ENCODE results near the gene ZNF627.
"Not testable (repeated sequence)": the region's sequence is repeated elsewhere in the genome, so short reads cannot be mapped to it uniquely, and the experiment has no call there.

ZNF627 gene

GRCh38 chr19:11576227-11576626 is 21.1 kb upstream of the ZNF627 start:
- DNase-seq: no peak

DNA sequence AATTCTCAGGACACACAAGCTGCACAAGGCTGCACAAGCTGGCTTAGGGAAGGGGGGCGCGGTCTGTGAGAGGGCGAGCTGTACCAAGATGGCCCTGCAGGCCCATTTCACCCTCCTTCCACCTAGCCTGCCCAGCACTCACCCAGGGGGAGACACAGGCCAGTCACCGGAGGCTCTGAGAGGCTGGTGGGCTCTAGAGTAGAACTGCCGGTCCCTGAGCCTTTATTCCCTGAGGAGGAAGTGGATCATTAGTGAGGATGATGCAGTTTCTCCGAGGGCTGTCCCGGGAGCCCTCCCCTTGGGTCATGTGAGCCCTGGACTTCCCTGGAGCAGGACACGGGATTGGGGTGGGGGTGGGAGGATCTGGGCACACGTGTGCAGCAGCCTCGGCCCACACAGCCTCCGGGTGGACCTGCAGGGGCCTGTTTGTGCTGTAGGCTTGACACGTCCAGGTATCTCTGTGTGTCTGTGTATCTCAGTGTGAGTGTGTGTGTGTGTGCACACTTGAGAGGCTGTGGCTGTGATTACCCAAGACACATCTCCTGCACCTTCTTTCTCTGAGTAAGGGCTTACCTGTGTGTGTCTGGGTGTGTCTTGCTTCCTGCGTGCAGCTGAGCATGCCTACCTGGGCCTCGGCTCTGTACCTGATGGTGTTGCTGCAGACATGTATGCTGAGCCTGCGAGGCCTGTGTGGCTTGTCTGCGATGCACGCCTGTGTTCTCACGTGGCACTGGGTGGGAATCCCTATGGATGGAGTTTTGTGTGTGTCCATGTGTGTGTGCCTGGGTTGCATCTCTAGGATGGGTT is 19.6 kb upstream of the ZNF627 start, which contains the start of gene ACP5:
TSS of gene ACP5 (minus strand) at position 195 of the 807 bp plus-strand sequence. CDS start 328 bp downstream, outside the sequence.
- DNase-seq: no peak

- DNase-seq: no peak
Observed at GRCh38 chr19:11578258-11579142, 18.8 kb upstream of the ZNF627 start.

- no peak for DNase-seq
Observed at GRCh38 chr19:11580116-11580515, 17.2 kb upstream of the ZNF627 start.

DNA sequence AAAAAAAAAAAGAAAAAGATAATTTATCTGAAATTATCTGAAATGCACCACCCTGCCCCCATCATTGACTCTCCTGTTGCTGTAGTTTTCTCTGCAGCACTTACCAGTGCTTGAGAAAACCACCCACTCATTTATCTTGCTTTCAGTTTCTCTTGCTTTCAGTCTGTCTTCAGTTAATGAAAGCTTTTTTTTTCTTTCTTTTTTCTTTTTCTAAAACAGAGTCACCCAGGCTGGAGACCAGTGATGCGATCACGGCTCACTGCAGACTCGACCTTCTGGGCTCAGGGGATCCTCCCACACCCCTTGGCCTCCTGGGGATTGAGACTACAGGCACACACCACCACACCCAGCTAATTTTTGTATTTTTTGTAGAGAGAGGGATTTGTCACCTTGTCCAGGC is 15.5 kb upstream of the ZNF627 start:
- DNase-seq: no peak

- no peak for DNase-seq
Observed at GRCh38 chr19:11586331-11586730, 11.0 kb upstream of the ZNF627 start.

GRCh38 chr19:11587302-11587974 is 9.8 kb upstream of the ZNF627 start:
- peak; percentile 44 for DNase-seq

DNA sequence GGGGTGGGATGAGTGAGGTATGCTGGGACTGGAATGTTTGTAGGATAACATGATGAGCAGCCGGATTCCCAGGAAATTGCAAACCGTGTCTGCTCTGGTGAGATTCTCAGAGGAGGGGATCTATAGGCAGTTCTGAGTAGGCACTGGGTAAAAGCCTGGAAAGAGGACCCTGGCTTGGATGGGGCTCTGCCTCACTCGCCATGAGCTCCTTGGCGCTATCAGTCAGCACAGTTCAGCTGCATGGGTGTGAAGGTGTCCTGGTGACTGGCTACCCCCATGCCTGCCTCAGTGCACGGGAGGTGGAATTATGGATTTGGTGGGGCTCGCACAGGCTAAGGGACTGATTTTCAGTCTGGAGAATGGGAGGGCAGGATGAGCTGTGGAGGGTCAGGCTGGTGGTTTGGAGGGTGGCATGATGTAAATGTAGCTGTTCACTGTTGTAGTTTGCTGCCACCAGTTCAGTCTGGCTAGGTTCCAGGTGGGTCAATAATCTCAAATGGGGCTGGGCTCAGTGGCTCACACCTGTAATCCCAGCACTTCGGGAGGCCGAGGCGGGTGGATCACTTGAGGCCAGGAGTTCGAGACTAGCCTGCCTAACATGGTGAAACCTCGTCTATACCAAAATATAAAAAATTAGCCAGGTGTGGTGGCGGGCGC is 9.2 kb upstream of the ZNF627 start:
- DNase-seq: no peak

DNA sequence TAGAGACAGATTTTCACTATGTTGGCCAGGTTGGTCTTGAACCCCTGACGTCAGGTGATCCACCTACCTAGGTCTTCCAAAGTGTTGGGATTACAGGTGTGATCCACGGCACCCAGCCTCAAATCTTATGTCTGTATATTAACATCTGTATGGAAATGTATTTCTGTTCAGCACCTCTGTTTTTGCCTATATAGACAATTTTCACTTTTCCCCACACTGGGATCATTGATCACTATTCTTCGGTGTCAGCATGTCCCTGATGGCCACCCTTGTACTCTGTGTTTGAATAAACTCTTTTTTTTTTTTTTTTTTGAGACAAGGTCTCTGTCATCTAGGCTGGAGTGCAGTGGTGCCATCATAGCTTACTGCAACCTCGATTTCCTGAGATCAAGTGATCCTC is 3.2 kb upstream of the ZNF627 start:
- no peak for DNase-seq

GRCh38 chr19:11596156-11596555 is 1.1 kb upstream of the ZNF627 start:
- no peak for DNase-seq

DNA sequence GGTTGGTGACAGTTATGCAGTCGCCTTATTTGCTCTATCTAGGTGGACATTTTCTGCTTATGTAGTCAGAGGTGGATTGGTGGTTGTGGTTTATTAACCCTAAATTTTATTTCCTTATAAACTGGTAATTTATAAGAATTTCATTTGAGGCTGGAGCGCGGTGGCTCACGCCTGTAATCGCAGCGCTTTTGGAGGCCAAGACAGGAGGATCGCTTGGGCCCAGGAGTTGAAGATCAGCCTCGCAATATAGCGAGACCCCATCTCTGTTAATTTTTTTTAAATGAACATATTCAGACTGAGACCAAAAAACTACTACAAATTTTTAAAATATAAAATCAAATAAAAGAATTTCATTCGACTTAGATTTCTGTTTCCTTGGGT is 810 bp downstream of the ZNF627 start:
- DNase-seq: no peak

DNA sequence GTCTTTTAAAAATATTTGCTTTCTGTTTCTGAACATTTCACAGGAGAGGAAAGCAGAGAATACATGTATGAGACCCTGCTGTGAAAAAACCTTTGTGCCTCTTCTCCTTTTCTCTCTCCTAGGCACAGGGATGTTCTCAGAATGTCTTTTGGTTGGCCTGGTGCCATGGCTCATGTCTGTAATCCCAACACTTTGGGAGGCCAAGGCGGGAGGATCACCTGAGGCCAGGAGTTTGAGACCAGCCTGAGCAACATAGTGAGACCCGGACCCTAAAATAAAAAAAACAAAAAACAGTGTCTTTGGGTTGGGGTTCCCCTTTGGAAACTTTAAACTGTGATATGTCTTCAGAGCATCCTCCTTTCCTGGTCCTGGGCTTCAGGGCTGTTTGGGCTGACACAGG is 1.5 kb downstream of the ZNF627 start:
- DNase-seq: no peak

DNA sequence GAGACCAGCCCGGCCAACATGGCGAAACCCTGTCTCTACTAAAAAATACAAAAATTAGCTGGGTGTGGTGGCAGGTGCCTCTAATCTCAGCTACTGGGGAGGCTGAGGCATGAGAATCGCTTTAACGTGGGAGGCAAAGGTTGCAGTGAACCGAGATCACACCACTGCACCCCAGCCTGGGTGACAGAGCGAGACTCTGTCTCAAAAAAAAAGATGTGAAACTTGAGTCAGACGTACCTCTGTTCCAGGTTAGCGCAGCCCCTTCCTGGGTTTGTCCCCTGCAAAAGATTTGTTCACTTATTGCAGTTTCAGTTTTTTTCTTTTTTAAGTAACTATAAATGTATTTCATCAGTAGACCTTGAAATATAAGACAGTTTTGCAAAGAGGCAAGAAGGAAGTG is 2.4 kb downstream of the ZNF627 start:
- not testable (repeated sequence) for DNase-seq

- no peak for DNase-seq
Observed at GRCh38 chr19:11606484-11606883, 9.2 kb downstream of the ZNF627 start.

- DNase-seq: no peak
Observed at GRCh38 chr19:11611730-11612129, 14.4 kb downstream of the ZNF627 start.

DNA sequence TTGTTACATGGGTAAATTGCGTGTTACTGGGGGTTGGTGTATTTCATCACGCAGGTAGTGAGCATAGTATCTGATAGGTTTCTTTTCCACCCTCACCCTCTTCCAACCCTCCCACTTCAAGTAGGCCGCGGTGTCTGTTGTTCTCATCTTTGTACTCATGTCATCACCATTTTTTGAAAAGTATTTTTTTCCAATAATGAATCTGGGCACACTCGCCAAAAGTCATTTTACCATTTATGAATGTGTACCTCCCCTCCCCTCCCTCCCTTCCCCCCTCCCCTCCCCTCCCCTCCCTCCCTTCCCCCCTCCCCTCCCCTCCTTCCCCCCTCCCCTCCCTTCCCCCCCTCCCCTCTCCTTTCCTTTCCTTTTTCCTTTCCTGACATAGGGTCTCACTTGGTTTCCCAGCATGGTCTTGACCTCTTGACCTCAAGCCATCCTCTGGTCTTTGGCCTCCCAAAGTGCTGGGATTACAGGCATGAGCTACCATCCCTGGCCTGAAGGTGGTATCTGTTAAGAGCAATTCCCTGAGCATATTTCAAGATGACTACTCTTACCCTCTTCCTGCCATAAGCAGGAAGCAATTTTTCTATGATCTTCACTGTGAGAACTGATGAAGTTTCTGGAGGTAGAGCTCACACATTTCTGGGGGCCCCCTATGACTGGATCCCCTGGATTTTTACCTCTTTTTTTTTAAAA is 15.7 kb downstream of the ZNF627 start:
- DNase-seq: no peak

GRCh38 chr19:11617180-11618062 is 20.1 kb downstream of the ZNF627 start:
- DNase-seq: no peak

- DNase-seq: no peak
Observed at GRCh38 chr19:11620553-11620952, 23.3 kb downstream of the ZNF627 start.

GRCh38 chr19:11622401-11622800 is 25.1 kb downstream of the ZNF627 start:
- DNase-seq: not testable (repeated sequence)

DNA sequence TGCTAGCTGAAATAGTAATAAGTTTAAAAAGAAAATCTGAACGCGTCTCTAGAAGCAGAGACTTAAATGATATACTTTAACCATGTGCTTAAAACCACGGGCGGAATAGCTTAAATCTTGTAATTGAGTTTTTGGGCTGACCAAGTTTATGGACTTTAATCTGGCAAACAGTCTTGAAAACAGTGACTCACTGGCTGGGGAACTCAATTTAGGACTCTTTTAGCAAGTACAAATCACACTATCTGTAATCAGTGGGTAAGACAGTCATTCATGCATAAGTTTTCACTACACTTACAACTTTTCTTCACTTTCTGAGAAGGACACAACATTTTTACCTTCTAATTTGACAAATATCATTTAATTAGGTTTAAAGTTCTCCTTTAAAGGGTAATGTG is 26.8 kb downstream of the ZNF627 start:
- no peak for DNase-seq

DNA sequence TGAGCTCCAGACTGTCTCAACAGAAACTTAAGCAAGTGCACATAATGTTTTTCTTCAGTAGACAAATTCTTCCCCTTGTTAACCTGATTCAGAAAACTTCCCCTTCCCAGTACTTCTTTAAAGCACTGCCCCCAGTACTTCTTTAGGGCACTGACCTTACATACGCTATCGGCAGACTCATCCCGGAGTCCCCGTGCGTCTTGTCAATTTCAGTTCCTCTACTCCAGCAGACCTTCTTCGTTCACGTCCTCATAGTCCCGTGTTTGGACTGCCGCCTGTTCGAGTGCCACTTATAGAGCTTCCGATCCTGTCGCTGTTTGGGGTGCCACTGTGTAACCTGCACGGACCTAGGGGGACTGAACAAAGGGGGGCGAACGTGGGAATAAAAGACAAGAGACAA is 29.0 kb downstream of the ZNF627 start:
- no peak for DNase-seq
